AG09309 (cell line): ENCODE measurements around the gene PPP1R3A.
"Not testable (repeated sequence)": the region's sequence is repeated elsewhere in the genome, so short reads cannot be mapped to it uniquely, and the experiment has no call there.

Source experiments
- DNase-seq: peaks from one replicate; pipeline ENCODE4 v3.0.0-alpha.2; 2010; ENCODE audit warnings: low read depth
- H3K4me3 ChIP-seq: 2 replicates; pipeline ENCODE4 v1.5.1; 2011; ENCODE audit warnings: mild to moderate bottlenecking, low read depth, low read length, moderate library complexity; ENCODE audit not compliant: control insufficient read depth
- TF ChIP-seq, protein P1 (sequence below): IDR thresholded peaks from 2 replicates; pipeline ENCODE4 v1.5.1; 2011; ENCODE audit warnings: mild to moderate bottlenecking, low read depth, low read length, inconsistent platforms; ENCODE audit not compliant: insufficient read depth, control insufficient read depth; ENCODE audit errors: missing control alignments

Gene PPP1R3A

DNA sequence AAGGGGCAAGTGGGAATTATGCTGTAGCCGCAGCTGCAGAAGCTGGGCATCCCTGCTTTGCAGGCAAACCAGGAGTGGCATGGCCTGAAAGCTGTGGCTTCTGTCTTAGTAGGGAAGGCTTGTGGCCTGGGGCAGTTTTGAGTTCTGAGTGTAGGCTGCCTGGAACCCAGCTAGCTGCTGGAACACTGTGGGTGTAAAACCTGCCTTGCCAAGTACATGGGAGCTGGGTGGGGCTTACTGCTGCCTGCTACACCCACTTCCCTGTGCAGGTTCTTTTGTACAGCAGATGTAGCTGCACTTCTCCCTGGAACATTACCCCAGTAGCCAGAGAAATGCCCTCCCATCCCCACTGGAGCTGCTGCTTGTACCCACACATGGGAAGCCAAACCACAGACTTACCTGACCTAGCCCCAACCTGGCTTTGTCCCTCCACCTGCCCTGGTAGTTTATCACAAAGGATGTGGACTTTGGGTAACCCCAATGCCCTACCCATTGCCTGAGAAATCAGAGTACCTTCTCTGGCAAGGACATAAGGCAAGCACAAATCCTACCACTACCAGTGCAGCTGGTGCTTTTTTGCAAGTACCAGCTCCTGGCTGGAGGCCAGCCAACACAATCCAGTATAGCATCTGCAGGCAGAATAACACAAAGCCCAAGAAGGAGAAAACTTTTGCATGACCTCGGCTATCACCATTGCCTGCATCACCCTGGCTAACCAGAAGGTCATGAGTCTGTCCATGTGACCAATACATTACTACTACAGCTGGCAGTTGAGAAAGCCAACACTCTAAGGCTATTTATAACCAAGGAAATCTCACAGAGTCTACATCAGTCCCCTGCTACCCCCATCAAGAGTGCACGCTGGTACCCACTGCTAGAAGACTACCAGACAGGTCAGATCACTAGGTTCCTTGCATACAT lies 26.5 kb upstream of the PPP1R3A start:
- no peak overlapping the region for H3K4me3 ChIP-seq
- no peak for DNase-seq
- TF ChIP-seq, protein P1, sequence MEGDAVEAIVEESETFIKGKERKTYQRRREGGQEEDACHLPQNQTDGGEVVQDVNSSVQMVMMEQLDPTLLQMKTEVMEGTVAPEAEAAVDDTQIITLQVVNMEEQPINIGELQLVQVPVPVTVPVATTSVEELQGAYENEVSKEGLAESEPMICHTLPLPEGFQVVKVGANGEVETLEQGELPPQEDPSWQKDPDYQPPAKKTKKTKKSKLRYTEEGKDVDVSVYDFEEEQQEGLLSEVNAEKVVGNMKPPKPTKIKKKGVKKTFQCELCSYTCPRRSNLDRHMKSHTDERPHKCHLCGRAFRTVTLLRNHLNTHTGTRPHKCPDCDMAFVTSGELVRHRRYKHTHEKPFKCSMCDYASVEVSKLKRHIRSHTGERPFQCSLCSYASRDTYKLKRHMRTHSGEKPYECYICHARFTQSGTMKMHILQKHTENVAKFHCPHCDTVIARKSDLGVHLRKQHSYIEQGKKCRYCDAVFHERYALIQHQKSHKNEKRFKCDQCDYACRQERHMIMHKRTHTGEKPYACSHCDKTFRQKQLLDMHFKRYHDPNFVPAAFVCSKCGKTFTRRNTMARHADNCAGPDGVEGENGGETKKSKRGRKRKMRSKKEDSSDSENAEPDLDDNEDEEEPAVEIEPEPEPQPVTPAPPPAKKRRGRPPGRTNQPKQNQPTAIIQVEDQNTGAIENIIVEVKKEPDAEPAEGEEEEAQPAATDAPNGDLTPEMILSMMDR = no peak

DNA sequence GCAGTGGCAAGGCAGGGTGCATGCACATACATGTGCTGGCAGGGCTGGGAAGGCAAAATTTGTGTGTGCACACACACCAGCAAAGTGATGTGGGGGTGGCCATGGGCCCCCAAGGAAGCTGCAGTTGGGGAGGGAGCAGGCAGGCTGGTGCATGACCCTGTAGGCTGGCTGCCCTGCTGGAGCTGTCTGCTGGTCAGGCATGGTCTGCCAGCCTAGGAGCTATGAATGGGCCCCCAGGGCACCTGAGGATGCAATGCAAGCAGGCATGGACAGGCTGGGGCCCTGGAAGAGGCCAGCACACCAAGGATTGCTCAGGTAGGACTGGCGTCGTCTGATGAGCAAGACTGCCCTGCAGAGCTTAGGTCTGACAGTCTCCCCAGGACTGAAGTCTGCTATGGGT lies 18.2 kb upstream of the PPP1R3A start:
- DNase-seq = no peak
- H3K4me3 ChIP-seq = no peak overlapping the region
- TF ChIP-seq, protein P1 = no peak

DNA sequence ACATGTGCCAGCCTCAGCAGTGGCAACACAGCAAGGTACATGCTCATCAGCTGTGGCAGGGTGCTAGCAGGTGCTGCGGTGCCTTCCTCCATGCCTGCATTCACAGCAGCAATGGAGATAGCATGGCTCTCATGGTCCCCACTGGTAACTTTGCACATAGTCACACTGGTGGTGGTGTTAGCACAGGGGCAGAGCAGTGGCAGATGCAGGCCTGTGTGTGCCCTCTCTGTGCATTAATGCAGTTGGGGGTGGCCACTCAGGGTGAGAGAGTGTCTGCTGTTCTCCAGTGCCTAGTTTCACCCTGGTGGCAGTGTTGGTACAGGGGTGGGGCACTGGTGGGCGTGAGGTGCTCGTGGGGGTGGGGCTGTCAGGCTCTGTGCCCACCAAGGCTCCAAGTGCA lies 17.7 kb upstream of the PPP1R3A start:
- TF ChIP-seq, protein P1 = no peak
- H3K4me3 ChIP-seq = no peak overlapping the region
- no peak for DNase-seq

DNA sequence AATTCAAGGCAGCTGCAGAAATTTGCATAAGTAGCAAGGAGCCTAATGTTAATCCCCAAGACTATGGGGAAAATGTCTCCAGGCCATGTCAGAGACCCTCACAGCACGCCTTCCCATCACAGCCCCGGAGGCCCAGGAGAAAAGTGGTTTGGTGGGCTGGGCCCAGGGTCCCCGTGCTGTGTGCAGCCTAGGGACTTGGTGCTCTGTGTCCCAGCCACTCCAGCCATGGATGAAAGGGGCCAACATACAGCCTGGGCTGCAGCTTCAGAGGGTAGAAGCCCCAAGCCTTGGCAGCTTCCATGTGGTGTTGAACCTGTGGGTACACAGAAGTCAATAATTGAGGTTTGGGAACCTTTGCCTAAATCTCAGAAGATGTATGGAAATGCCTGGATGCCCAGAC lies 10.6 kb upstream of the PPP1R3A start:
- not testable (repeated sequence) for DNase-seq, H3K4me3 ChIP-seq

- no peak for DNase-seq
- no peak overlapping the region for H3K4me3 ChIP-seq
- TF ChIP-seq, protein P1 = no peak
Observed at GRCh38 chr7:113928112-113928511, 9.3 kb upstream of the PPP1R3A start.

DNA sequence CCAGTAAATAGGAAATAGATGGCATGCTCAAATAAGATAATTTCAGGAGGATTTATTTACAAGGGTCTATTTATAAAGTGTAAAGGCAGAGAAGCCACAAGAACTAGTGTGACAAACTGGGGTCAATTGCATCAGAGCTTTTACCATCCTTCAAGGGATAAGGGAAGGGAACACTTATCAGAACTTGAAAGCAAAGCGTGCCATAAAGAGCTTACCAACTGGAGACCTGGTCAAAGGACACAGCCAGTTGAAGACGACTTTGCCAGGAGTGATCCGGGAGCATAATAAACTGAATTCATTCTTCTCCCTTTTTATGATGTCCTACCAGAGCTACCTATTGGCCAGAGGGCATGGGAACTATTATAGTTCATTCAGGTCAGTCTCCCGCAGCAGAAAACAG lies 3.2 kb upstream of the PPP1R3A start:
- TF ChIP-seq, protein P1 = no peak
- no peak for DNase-seq
- H3K4me3 ChIP-seq = no peak overlapping the region

- DNase-seq = no peak
- no peak overlapping the region for H3K4me3 ChIP-seq
- TF ChIP-seq, protein P1 = no peak
Observed at GRCh38 chr7:113921363-113921762, 2.6 kb upstream of the PPP1R3A start.
